ENCODE measurements around the gene CNTN5. TPM values are rescaled to one million over a fixed set of nuclear protein-coding genes. Genes with fewer than 3 reads are reported as not detected.

Gene CNTN5
- total RNA-seq, 6 donors from 2014 or later = 0.13 to 1.0 (median 0.57) TPM; not detected in 2

DNA sequence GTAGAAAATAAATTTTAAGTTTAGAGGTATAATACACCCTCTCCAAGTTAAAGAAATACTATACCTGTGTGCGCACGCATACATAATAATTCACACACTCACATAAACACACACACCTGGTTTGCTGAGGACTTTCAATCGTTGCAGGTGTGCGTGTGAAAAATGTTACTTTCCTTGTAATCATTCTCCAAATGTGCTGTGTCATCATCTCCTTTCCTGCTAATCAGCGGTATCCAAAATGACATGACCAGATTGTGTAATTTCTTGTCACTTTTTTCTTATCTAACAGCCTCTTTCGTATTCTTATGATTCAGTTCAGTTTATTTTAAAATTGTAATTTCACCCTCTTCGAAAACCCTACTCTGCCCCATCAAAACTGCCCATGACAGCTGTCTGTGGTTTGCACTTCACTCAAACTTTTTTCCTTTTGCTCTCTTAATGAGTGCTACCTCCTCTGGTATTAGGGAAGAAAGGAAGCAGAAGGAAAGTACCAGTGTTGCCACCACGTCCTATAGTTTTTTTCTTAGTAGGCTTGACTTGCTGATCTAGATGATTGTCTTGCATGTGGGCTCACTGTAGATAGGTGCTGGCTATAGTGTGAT is 651.2 kb downstream of the CNTN5 start:
- 68 to 79% methylated on average over 8 of the region's 8 CpGs for WGBS, 2 donors
- ATAC-seq (ENCODE audit: low FRiP score in 2 of 2) (no peak), DNase-seq (no peak)
- H3K4me1 ChIP-seq = no peaks in the 10 kb centered on the region
- H3K27ac ChIP-seq = no peak overlapping the region
- H3K4me3 ChIP-seq = no peak overlapping the region
- H3K9me3 ChIP-seq = no peaks in the 10 kb centered on the region
- H3K36me3 ChIP-seq = no peaks in the 10 kb centered on the region
- no peaks in the 10 kb centered on the region for H3K27me3 ChIP-seq
- TF ChIP-seq EP300 (IDR thresholded peaks at IDR 0.05) (no peak), POLR2A (IDR thresholded peaks at IDR 0.05) (no peak), POLR2AphosphoS5 (IDR thresholded peaks at IDR 0.05) (no peak)
- TF ChIP-seq, protein P1, sequence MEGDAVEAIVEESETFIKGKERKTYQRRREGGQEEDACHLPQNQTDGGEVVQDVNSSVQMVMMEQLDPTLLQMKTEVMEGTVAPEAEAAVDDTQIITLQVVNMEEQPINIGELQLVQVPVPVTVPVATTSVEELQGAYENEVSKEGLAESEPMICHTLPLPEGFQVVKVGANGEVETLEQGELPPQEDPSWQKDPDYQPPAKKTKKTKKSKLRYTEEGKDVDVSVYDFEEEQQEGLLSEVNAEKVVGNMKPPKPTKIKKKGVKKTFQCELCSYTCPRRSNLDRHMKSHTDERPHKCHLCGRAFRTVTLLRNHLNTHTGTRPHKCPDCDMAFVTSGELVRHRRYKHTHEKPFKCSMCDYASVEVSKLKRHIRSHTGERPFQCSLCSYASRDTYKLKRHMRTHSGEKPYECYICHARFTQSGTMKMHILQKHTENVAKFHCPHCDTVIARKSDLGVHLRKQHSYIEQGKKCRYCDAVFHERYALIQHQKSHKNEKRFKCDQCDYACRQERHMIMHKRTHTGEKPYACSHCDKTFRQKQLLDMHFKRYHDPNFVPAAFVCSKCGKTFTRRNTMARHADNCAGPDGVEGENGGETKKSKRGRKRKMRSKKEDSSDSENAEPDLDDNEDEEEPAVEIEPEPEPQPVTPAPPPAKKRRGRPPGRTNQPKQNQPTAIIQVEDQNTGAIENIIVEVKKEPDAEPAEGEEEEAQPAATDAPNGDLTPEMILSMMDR (IDR thresholded peaks at IDR 0.05) = no peak

DNA sequence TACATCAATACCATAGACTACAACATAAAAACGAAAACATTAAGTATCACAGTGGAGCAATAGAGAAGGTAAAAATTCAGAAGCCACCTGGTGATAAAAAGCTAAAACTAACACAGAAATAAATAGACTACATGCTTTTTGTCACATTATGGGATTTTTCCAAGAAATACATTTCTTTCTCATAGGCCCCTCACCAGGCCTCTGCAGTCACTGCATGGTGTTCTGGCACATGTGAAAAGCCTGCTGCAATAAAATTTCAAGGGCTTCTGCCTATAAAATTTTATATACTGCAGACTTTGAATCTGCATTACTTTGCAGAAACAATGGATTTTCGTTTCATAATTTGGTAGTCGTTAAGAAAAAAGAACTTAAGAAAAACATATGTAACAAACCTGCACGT is 655.5 kb downstream of the CNTN5 start:
- no peak overlapping the region for H3K27ac ChIP-seq
- no peaks in the 10 kb centered on the region for H3K9me3 ChIP-seq
- no peaks in the 10 kb centered on the region for H3K27me3 ChIP-seq
- ATAC-seq (ENCODE audit: low FRiP score in 2 of 2) (no peak), DNase-seq (no peak)
- H3K36me3 ChIP-seq = no peaks in the 10 kb centered on the region
- WGBS, 2 donors = 80 to 81% methylated on average over 4 of the region's 4 CpGs
- H3K4me1 ChIP-seq = no peaks in the 10 kb centered on the region
- H3K4me3 ChIP-seq = no peak overlapping the region
- TF ChIP-seq POLR2A (IDR thresholded peaks at IDR 0.05) (no peak), EP300 (IDR thresholded peaks at IDR 0.05) (no peak), POLR2AphosphoS5 (IDR thresholded peaks at IDR 0.05) (no peak)
- TF ChIP-seq, protein P1 (IDR thresholded peaks at IDR 0.05) = no peak

DNA sequence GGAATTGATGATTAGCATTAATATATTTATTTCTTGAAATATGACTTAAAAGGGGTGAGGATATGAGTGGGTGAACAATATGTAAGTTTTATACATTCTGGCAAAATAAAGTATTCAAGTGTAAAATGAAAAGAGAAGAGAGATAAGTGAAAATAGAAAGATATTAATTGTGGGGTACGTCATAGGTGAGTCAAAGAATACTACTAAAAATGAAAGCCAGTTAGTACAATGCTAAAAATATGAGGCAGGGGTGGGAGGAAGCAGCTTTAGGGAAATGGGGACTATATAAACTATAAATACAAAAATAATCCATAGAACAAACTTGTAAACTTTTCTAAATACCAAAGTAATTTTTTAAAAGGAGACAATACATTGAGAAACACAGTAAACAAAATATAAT is 661.4 kb downstream of the CNTN5 start:
- H3K9me3 ChIP-seq = no peaks in the 10 kb centered on the region
- no peak for DNase-seq
- 72 to 75% methylated on average over 1 of the region's 1 CpG for WGBS, 2 donors
- H3K27ac ChIP-seq = no peak overlapping the region
- H3K4me1 ChIP-seq = no peaks in the 10 kb centered on the region
- ATAC-seq (ENCODE audit: low FRiP score in 2 of 2) = no peak
- no peaks in the 10 kb centered on the region for H3K36me3 ChIP-seq
- no peaks in the 10 kb centered on the region for H3K27me3 ChIP-seq
- no peak for TF ChIP-seq EP300 (IDR thresholded peaks at IDR 0.05)
- H3K4me3 ChIP-seq = no peak overlapping the region

DNA sequence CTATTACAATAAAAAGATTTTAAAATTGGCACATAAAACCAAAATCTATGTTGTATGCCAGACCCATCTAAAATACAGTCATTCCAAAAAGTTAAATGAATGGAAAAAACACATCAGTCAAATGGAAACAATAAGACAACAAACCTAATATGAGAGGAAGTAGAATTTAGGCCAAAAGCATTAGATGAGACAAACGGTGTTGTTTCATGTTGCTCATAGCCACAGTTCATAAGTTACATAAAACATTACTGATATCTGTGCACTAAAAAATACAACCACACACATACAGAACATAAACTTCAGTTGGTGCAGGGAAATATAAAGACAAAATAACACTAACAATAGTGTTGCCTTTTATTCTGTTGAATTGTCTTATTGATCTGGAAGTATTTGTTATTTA is 661.9 kb downstream of the CNTN5 start:
- DNase-seq (no peak), ATAC-seq (ENCODE audit: low FRiP score in 2 of 2) (no peak)
- no peaks in the 10 kb centered on the region for H3K36me3 ChIP-seq
- H3K4me1 ChIP-seq = no peaks in the 10 kb centered on the region
- H3K9me3 ChIP-seq = no peaks in the 10 kb centered on the region
- no peak overlapping the region for H3K27ac ChIP-seq
- WGBS, 2 donors = 39 to 50% methylated on average over 1 of the region's 1 CpG
- TF ChIP-seq POLR2AphosphoS5 (IDR thresholded peaks at IDR 0.05) = no peak
- TF ChIP-seq EP300 (IDR thresholded peaks at IDR 0.05) = no peak
- TF ChIP-seq, protein P1 (IDR thresholded peaks at IDR 0.05) = no peak
- no peak for TF ChIP-seq POLR2A (IDR thresholded peaks at IDR 0.05)
- no peaks in the 10 kb centered on the region for H3K27me3 ChIP-seq
- no peak overlapping the region for H3K4me3 ChIP-seq

DNA sequence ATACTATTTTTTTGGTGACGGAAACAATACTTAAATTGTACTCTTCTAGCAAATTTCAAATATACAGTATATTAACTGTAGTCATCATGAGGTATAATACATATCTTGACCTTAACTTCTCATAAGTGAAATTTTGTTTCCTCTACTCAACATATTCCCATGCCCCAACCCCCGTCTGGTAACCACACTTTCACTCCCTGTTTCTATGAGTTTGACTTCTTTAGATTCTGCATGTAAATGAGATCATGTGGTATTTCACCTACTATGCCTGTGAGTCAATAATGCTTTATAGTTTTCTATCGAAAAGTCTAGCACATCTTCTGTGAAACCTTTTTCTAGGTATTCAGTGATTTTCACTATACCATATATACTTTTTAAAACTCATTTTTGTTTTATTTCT is 663.2 kb downstream of the CNTN5 start:
- no peaks in the 10 kb centered on the region for H3K27me3 ChIP-seq
- no peaks in the 10 kb centered on the region for H3K36me3 ChIP-seq
- H3K4me3 ChIP-seq = no peak overlapping the region
- no peak overlapping the region for H3K27ac ChIP-seq
- H3K4me1 ChIP-seq = no peaks in the 10 kb centered on the region
- no peak for DNase-seq
- no peak for ATAC-seq (ENCODE audit: low FRiP score in 2 of 2)
- TF ChIP-seq, protein P1 (IDR thresholded peaks at IDR 0.05) = no peak
- no peak for TF ChIP-seq EP300 (IDR thresholded peaks at IDR 0.05)
- TF ChIP-seq POLR2A (IDR thresholded peaks at IDR 0.05) = no peak
- no peak for TF ChIP-seq POLR2AphosphoS5 (IDR thresholded peaks at IDR 0.05)
- no peaks in the 10 kb centered on the region for H3K9me3 ChIP-seq
- 74 to 86% methylated on average over 3 of the region's 3 CpGs for WGBS, 2 donors

Data from upper lobe of left lung (tissue), 6 donors.